ENCODE data around the gene SMYD3. TPM values are rescaled to one million over a fixed set of nuclear protein-coding genes. Genes with fewer than 3 reads are reported as not detected.

SMYD3 gene
- total RNA-seq, 1 donor from 2014 or later: 27.2 TPM

DNA sequence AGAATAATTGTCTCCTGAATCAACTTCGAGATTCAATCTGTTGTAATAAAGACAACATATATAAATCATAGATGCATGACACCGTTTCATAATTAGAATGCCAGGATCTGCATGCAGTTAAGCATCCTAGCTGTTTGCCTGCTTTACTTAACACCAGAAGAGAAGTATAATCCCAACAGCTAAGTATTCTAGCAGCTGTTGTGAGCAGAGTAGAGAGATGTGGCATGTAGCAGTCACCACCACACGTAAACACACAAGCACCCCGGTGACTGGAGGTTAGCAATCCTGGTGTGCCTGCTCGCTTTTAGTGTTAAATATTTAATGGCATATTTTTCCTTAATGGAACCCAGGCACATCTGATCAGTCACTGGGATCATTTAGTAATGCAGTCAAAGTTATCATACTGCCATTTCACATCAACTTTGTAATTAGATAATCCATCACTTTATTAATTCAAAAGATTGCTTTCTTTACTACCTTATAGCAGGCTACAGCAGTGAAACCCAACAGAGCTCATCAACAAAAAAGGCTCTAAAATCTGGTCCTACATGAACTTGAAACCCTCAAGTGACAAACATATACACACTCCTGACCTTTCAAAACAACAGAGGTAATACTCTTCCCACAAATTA lies 187.9 kb downstream of the SMYD3 start:
- intact Hi-C loops (cut with DNase I): no loop called here
- TF ChIP-seq, protein P1, sequence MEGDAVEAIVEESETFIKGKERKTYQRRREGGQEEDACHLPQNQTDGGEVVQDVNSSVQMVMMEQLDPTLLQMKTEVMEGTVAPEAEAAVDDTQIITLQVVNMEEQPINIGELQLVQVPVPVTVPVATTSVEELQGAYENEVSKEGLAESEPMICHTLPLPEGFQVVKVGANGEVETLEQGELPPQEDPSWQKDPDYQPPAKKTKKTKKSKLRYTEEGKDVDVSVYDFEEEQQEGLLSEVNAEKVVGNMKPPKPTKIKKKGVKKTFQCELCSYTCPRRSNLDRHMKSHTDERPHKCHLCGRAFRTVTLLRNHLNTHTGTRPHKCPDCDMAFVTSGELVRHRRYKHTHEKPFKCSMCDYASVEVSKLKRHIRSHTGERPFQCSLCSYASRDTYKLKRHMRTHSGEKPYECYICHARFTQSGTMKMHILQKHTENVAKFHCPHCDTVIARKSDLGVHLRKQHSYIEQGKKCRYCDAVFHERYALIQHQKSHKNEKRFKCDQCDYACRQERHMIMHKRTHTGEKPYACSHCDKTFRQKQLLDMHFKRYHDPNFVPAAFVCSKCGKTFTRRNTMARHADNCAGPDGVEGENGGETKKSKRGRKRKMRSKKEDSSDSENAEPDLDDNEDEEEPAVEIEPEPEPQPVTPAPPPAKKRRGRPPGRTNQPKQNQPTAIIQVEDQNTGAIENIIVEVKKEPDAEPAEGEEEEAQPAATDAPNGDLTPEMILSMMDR (IDR thresholded peaks at IDR 0.05): no peak
- ATAC-seq: no peak
- no peaks in the 10 kb centered on the region for H3K36me3 ChIP-seq
- H3K27me3 ChIP-seq: no peaks in the 10 kb centered on the region
- DNase-seq: no peak
- no peak overlapping the region for H3K27ac ChIP-seq
- no peaks in the 10 kb centered on the region for H3K9me3 ChIP-seq
- no peaks in the 10 kb centered on the region for H3K4me1 ChIP-seq
- H3K4me3 ChIP-seq: no peak overlapping the region

DNA sequence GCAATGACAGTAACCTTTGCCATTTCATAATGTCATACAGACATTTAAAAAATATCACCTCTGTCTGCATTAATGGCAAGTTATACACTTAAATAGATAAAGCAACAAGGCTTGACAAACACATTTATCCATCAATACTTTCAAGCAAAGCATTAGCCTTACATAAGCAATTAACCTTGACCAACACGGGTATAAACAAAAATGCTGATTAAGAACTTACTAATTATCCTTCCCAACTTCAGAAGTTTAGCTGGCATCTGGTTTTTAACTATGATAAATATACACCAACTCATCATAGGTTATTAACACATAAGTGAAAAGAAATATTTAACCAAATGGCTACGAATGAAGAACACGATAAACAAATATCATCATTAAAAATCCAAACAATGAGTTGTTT lies 188.5 kb downstream of the SMYD3 start:
- no peak overlapping the region for H3K4me3 ChIP-seq
- intact Hi-C loops (cut with DNase I): no loop called here
- no peaks in the 10 kb centered on the region for H3K36me3 ChIP-seq
- H3K9me3 ChIP-seq: no peaks in the 10 kb centered on the region
- no peaks in the 10 kb centered on the region for H3K27me3 ChIP-seq
- TF ChIP-seq, protein P1 (IDR thresholded peaks at IDR 0.05): no peak
- DNase-seq (no peak), ATAC-seq (no peak)
- no peak overlapping the region for H3K27ac ChIP-seq
- no peaks in the 10 kb centered on the region for H3K4me1 ChIP-seq

DNA sequence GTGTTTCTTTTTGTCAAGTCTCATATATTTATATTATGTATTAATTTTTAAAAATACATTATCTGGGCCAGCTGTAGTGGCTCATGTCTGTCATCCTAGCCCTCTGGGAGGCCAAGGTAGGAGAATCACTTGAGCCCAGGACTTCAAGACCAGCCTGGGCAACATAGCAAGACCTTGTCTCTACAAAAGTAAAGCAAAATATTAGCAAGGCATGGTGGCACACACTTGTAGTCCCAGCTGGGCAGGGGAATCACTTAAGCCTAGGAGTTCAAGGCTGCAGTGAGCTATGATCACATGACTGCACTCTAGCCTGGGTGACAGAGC lies 189.1 kb downstream of the SMYD3 start:
- Histone ChIP-seq H3K36me3 (no peaks in the 10 kb centered on the region), H3K4me1 (no peaks in the 10 kb centered on the region), H3K27me3 (no peaks in the 10 kb centered on the region), H3K9me3 (no peaks in the 10 kb centered on the region), H3K4me3 (no peak overlapping the region), H3K27ac (no peak overlapping the region)
- TF ChIP-seq, protein P1 (IDR thresholded peaks at IDR 0.05): no peak
- DNase-seq: no peak
- intact Hi-C loops (cut with DNase I): no loop called here
- ATAC-seq: no peak

DNA sequence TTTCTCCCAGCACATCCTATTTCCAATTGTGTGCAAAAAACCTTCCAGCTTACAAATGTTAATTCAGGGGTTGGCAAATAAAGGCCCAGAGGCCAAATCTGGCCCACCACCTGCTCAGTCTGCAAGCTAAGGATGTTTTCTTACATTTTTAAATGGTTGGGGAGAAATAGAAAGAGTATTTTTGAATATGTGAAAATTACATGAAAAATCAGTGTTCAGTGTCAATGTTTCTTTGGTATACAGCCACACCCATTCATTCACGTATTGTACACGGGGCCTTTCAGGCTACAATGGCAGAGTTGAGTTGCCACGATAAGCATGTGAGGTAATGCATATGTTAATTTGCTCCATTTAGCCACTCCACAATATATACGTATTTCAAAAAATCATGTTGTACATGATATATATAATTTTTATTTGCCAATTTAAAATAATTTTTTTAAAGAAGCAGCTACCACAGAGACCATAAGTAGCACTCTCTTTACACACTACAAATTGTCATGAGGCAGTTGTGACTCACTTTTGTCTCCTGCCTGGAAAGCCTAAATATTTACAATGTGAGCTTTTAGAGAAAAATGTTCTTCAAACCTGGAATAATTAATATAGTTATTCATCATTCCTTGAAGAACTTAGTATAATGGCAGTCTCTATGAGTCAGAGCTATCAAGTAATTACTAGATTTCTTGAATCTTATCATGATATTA lies 189.6 kb downstream of the SMYD3 start:
- DNase-seq: no peak
- Histone ChIP-seq H3K27ac (no peak overlapping the region), H3K4me3 (no peak overlapping the region), H3K9me3 (no peaks in the 10 kb centered on the region), H3K27me3 (no peaks in the 10 kb centered on the region), H3K4me1 (no peaks in the 10 kb centered on the region), H3K36me3 (no peaks in the 10 kb centered on the region)
- intact Hi-C loops (cut with DNase I): no loop called here
- ATAC-seq: no peak
- TF ChIP-seq, protein P1 (IDR thresholded peaks at IDR 0.05): no peak

DNA sequence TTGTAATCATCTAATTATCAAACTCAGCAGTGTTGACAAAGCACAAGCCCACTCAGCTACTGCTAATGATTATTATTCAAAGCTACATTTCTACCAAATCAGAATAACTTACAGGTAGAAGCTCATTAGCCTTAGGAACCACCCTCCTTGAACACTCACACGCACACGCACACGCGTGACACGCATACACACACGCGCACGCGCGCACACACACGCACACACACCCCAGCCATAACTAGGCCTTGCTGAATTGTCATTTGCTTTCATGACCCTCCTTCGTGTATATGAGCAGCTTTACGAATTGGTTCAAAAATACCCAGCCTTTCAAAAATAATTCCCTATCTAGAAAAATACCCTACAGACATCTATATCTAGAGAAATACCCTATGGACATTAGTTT lies 195.6 kb downstream of the SMYD3 start:
- DNase-seq (no peak), ATAC-seq (no peak)
- Histone ChIP-seq H3K4me3 (no peak overlapping the region), H3K27me3 (no peaks in the 10 kb centered on the region), H3K27ac (no peak overlapping the region), H3K9me3 (no peaks in the 10 kb centered on the region), H3K36me3 (no peaks in the 10 kb centered on the region), H3K4me1 (no peaks in the 10 kb centered on the region)
- TF ChIP-seq, protein P1 (IDR thresholded peaks at IDR 0.05): no peak
- intact Hi-C loops (cut with DNase I): no loop called here
